ENCODE results near the gene ADCY5.

ADCY5 gene

DNA sequence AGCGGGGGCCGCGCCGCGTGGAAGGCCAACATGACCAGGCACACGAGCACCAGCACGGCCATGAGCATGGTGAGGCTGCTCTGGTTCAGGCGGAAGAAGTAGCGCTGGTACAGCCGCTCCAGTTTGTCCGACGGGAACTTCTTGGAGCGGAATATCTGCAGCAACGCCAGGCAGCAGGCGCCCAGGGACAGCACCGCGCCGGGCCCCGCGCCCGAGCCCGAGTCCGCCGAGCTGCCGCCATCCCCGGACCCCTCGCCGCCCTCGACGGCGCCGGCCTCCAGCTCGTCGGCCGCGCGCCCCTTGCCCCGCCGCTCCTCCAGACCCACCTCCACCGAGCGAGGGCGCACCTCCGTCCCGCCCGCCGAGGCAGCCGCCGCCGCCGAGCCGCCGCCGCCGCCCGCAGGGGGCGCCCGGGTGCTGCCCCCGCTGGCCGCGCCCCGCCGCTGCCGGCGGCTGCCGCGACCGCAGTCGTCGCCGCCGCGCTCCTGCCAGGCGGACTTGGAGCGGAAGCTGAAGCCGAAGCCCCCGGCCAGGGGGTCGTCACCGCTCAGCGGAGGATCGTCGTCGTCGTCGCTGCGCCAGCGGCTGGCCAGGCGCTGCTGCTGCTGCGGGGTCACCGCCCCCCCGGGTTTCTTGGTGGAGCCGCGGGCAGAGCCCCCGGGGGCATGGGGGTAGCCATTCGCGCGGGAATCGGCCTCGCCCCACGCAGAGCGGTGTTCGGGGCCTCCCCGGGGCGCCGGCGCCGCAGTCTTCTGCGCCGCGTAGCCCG is 957 bp downstream of the ADCY5 start:
- Histone ChIP-seq H3K4me2 (ENCODE audit: insufficient read depth, low read length) (no peak overlapping the region), H3K4me3 (ENCODE audit: low read depth in 1 of 2, low read length in 2 of 2) (no peak overlapping the region), H3K9ac (ENCODE audit: low read depth, low read length) (no peak overlapping the region), H2AFZ (ENCODE audit: low read depth, low read length) (no peak overlapping the region), H4K20me1 (ENCODE audit: insufficient read depth, low read length) (no peaks in the 10 kb centered on the region), H3K9me3 (ENCODE audit: insufficient read depth, low read length, severe bottlenecking) (no peaks in the 10 kb centered on the region), H3K36me3 (ENCODE audit: insufficient read depth, low read length) (no peaks in the 10 kb centered on the region), H3K79me2 (ENCODE audit: insufficient read depth, low read length) (no peaks in the 10 kb centered on the region), H3K4me1 (ENCODE audit: insufficient read depth, low read length) (no peaks in the 10 kb centered on the region), H3K27me3 (ENCODE audit: insufficient read depth, low read length, poor library complexity) (peaks cover 2% of the 10 kb centered on the region), H3K27ac (ENCODE audit: low read length) (no peak overlapping the region)
- TF ChIP-seq, protein P1, sequence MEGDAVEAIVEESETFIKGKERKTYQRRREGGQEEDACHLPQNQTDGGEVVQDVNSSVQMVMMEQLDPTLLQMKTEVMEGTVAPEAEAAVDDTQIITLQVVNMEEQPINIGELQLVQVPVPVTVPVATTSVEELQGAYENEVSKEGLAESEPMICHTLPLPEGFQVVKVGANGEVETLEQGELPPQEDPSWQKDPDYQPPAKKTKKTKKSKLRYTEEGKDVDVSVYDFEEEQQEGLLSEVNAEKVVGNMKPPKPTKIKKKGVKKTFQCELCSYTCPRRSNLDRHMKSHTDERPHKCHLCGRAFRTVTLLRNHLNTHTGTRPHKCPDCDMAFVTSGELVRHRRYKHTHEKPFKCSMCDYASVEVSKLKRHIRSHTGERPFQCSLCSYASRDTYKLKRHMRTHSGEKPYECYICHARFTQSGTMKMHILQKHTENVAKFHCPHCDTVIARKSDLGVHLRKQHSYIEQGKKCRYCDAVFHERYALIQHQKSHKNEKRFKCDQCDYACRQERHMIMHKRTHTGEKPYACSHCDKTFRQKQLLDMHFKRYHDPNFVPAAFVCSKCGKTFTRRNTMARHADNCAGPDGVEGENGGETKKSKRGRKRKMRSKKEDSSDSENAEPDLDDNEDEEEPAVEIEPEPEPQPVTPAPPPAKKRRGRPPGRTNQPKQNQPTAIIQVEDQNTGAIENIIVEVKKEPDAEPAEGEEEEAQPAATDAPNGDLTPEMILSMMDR (IDR thresholded peaks at IDR 0.05; ENCODE audit: borderline replicate concordance, extremely low read depth, low read length, poor library complexity, severe bottlenecking), result no peak
- no peak for TF ChIP-seq EZH2 (IDR thresholded peaks at IDR 0.05; ENCODE audit: borderline replicate concordance, low read depth, low read length, severe bottlenecking)
- DNase-seq (no peak), ATAC-seq (ENCODE audit: insufficient read depth, low read depth) (no peak)

- H3K79me2 ChIP-seq (ENCODE audit: insufficient read depth, low read length), result no peaks in the 10 kb centered on the region
- no peak for DNase-seq
- H2AFZ ChIP-seq (ENCODE audit: low read depth, low read length), result no peak overlapping the region
- no peaks in the 10 kb centered on the region for H3K4me1 ChIP-seq (ENCODE audit: insufficient read depth, low read length)
- TF ChIP-seq EZH2 (IDR thresholded peaks at IDR 0.05; ENCODE audit: borderline replicate concordance, low read depth, low read length, severe bottlenecking), result no peak
- TF ChIP-seq, protein P1 (IDR thresholded peaks at IDR 0.05; ENCODE audit: borderline replicate concordance, extremely low read depth, low read length, poor library complexity, severe bottlenecking), result no peak
- no peak overlapping the region for H3K4me2 ChIP-seq (ENCODE audit: insufficient read depth, low read length)
- no peak overlapping the region for H3K4me3 ChIP-seq (ENCODE audit: low read depth in 1 of 2, low read length in 2 of 2)
- H3K9ac ChIP-seq (ENCODE audit: low read depth, low read length), result no peak overlapping the region
- no peaks in the 10 kb centered on the region for H3K36me3 ChIP-seq (ENCODE audit: insufficient read depth, low read length)
- H3K9me3 ChIP-seq (ENCODE audit: insufficient read depth, low read length, severe bottlenecking), result no peaks in the 10 kb centered on the region
- H4K20me1 ChIP-seq (ENCODE audit: insufficient read depth, low read length), result no peaks in the 10 kb centered on the region
- no peak for ATAC-seq (ENCODE audit: insufficient read depth, low read depth)
- H3K27ac ChIP-seq (ENCODE audit: low read length), result no peak overlapping the region
- peaks cover 2% of the 10 kb centered on the region for H3K27me3 ChIP-seq (ENCODE audit: insufficient read depth, low read length, poor library complexity)
These were observed 1.5 kb downstream of the ADCY5 start for GRCh38 chr3:123447416-123447748.

- H3K27me3 ChIP-seq (ENCODE audit: insufficient read depth, low read length, poor library complexity), result peaks cover 2% of the 10 kb centered on the region
- H3K9ac ChIP-seq (ENCODE audit: low read depth, low read length), result no peak overlapping the region
- no peaks in the 10 kb centered on the region for H3K36me3 ChIP-seq (ENCODE audit: insufficient read depth, low read length)
- no peak overlapping the region for H2AFZ ChIP-seq (ENCODE audit: low read depth, low read length)
- no peaks in the 10 kb centered on the region for H3K9me3 ChIP-seq (ENCODE audit: insufficient read depth, low read length, severe bottlenecking)
- H3K79me2 ChIP-seq (ENCODE audit: insufficient read depth, low read length), result no peaks in the 10 kb centered on the region
- H3K27ac ChIP-seq (ENCODE audit: low read length), result no peak overlapping the region
- H4K20me1 ChIP-seq (ENCODE audit: insufficient read depth, low read length), result no peaks in the 10 kb centered on the region
- no peaks in the 10 kb centered on the region for H3K4me1 ChIP-seq (ENCODE audit: insufficient read depth, low read length)
- DNase-seq (no peak), ATAC-seq (ENCODE audit: insufficient read depth, low read depth) (no peak)
- H3K4me2 ChIP-seq (ENCODE audit: insufficient read depth, low read length), result no peak overlapping the region
- no peak overlapping the region for H3K4me3 ChIP-seq (ENCODE audit: low read depth in 1 of 2, low read length in 2 of 2)
- TF ChIP-seq, protein P1 (IDR thresholded peaks at IDR 0.05; ENCODE audit: borderline replicate concordance, extremely low read depth, low read length, poor library complexity, severe bottlenecking), result no peak
- TF ChIP-seq EZH2 (IDR thresholded peaks at IDR 0.05; ENCODE audit: borderline replicate concordance, low read depth, low read length, severe bottlenecking), result no peak
These were observed 2.2 kb downstream of the ADCY5 start for GRCh38 chr3:123446610-123447109.
